Activated CD8-positive, alpha-beta memory T cell treated with anti-CD3 and anti-CD28 coated beads for 1 hour (primary cell): ENCODE results near the gene DLG5.
A peak's percentile ranks its signal among the peaks of the same experiment; 100 is the strongest.

ENCODE experiments used
- DNase-seq, 2 donors: peaks; one replicate each; pipeline ENCODE4 v3.0.0-alpha.2; 2020; ENCODE audit warnings: low read depth in 1 of 2; ENCODE audit errors: extremely low read depth in 1 of 2

The DLG5 gene

DNA sequence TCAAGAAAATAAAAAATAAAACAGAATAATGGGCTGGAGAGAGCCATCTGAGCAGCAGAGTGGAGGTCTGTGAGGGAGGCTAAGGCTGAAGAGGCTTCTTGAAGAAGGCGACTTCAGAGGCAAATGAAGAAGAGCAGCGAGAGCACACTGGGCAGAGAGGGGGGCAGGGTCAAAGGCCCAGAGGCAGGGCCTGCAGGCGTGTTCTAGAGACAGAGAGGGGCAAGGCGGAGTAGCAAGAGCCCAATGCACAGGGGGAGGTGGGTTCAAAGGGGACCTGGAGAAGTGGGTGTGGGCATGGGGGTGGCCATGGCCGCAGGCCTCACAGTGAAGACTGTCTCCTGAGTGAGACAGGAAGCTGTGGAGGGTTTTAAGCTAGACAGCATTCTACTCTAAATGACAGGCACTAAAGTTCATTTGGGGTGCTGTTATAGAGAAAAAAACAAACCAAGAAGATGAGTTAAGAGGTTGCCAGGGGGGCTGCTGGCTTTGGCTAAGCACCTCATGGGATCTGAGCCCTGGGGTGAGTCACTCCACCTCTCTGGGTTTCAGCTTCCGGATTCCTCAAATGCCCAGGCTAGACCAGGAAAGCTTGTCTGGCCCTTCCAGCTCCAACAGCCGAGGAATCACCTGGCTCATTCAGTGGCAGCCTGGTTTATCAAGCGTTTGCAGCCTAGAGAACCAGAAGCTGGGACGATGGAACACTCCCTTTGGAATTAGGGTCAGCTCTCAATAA lies 81.7 kb downstream of the DLG5 start:
- no peak for DNase-seq

DNA sequence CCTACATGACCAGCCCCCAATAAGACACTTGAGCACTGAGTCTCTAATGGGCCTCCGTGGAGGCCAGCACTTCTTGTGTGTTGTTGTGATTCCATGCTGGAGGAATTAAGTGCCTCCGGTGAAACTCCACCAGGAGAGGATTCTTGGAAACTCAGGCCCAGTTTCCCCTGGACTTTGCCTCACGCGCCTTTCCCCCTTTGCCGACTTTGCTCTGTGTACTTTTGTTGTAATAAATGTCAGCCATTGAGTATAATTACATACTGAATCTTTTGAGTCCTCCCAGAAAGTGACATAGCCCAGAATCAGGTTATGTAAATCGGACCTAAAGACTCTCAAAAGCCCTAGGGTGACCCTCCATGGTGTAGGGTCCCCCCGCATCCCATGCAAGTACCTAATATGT lies 82.4 kb downstream of the DLG5 start:
- DNase-seq: no peak

DNA sequence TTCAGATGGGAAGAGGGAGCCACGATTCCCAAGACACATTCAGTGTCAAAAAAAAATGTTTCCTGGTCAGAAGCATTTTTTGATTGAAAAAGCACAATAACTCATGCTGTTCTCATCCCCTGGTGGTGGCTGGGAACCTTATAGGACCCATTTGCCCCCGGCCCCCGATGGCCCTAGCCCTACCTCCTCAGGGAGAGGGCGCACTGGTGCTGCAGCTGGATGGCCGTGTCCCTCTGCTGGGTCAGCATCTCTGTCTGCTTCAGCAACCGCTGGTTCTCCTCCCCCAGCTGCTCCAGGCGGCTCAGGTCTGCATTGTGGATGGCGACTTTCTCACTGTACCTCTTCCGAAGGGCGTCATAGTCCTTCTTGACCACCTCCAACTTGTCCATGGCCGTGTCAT lies 83.3 kb downstream of the DLG5 start:
- no peak for DNase-seq

DNA sequence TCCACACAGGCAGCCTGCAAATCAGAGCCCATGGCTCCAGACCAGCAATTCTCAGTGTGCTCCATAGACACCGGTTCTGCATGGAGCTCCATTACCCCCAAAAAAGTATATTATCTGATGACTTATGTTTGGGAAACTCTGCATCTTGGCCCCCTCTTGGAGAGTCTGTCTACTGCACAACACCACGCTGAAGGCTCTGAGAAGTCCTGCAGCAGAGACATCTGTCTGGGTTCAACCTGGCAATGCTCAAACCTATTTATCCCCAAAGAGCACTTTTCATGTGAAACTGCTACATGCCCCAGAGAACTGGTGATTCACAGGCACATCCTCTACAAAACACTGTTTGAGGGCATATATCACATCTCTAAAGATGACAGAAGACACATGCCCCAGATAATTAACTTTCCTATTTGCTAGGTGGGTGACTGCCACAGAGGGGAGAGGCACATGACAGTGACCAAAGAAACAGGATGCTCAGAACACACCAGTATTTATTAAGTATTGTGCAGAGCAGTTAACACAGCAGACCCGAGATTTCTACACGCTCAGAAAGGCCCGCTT lies 83.8 kb downstream of the DLG5 start:
- no peak for DNase-seq

DNA sequence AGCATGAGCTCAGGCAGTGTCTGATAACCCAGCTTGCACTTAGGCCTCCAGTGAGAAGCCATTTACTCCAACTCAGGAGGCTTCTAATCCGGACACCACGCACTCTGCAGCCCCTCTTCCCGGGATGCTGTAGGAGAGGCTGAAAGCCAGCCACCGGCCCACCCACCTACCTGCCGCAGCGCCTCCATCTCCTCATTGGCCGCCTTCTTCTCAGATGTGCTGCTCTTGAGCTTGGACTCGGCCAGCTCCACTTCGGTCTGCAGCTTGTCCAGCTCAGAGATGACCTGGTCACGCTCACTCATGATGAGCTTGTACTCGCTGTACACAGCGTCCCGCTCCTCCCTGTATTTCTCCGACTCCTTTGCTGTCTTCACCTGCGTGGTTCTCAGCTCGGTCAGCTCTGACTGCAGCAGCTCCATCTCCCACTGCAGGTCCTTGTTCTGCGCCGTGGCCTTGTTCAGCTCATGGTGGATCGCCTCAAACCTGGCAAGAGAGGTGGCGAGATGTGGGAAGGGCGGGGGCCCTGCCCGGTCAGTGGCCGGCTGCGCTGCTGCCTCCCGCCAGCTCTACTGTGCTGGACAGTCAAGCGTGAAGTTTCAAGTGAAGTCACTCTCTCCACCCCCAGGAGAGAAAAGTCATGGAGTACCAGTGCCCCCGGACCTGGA lies 84.7 kb downstream of the DLG5 start:
- DNase-seq: no peak

DNA sequence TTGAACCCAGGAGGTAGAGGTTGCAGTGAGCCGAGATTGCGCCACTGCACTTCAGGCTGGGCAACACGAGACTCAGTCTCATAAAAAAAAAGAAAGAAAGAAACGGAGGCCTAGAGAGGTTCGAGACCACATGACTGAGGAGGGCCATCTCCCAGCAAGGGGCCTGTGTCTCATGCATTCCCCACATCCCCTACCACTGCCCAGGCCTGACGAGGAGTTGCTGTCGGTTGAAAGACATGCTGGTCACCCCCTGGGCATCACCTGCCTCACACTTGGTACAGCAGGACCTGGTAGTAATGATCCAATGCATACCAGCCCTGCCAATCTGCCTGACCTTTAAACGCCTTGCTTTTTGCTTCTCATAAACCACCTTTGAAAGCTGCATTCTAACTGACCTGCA lies 85.9 kb downstream of the DLG5 start:
- no peak for DNase-seq

DNA sequence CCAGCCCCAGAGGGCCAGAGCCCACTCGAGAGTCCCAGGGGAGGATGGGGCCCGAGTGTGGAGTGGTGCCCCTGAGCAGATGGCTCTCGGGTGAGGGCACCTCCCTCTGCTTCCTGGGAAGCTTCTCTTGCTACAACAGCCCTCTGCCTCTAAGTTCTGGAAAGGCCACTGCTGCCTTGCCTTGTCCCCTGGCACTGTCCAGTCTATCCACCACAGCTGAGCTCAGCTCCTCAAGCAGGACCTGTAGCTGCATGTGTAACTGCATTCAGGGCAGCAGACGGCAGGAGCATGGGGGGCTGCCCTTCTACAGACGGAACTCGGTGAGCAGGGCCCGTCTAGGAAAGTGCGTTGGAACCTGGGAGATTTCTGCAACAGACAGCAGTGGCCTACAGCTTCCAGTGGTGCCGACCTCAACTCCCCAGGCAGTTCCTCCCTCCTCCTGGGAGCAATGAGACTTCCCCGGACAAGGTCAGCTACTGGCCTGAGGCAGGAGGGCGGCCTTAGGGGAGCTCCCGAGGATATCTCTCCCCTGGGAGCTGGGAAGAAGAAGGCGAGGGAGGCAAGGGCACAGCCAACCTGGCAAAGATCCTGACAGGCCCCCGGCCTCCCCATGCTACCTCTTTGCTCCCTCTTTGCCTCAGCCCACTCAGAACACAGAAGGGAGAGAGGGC lies 88.5 kb downstream of the DLG5 start:
- DNase-seq: no peak

DNA sequence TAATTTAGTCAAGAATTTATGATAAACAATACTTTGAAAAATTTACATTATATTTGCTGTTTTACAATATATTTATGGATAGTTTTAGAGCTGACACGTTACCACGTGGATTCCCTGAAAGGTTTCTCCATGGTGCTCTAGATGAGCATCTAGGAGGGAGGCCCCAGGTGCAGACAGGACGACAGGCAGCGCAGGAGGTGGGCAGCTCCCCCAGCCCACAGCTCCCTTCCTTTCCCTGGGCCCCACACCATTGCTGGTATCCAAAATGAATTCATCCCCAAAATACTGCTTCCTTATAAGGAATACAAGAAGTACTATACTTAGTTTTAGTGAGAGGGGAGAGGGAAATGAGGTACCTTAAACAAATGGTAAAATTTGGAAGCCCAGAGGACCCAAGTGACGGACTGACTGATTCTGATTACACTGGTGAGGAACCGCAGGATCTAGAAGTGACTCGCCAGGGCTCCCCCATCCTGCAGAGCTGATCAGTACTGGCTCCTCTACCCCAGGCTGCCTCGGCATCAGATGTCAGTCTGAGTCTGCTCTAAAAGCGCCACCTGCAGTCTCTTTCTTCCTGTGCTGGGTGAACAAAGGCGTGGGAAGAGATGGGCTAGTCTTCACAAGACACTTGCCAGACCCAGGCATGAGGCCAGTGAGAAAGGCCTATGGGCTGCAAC lies 89.2 kb downstream of the DLG5 start:
- DNase-seq: peak; percentile 25 to 27

DNA sequence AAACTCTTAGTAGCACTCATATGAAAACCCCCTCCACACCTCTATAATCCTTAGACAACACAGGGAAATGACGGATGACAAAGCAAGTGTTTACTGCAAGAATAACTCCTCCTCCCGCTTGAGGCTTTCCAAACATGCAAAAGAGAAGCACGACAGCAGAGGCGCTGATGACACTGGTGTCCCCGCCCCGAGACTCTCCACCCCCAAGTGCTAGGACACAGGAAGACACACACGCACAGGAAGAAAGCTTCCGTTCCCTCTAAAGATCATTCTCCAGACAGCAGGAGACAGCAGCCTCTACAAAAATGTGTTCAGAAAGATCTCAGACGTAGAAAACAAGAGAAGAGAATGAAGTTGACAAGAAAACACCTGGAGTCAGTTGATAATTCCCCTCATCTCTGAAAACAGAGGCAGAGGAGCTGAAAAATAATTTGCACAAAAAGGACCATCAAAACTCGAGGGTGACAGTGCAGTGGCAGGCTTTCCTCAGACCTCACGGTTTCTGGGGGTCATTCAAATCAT lies 90.2 kb downstream of the DLG5 start:
- DNase-seq: peak; percentile 32 to 41

DNA sequence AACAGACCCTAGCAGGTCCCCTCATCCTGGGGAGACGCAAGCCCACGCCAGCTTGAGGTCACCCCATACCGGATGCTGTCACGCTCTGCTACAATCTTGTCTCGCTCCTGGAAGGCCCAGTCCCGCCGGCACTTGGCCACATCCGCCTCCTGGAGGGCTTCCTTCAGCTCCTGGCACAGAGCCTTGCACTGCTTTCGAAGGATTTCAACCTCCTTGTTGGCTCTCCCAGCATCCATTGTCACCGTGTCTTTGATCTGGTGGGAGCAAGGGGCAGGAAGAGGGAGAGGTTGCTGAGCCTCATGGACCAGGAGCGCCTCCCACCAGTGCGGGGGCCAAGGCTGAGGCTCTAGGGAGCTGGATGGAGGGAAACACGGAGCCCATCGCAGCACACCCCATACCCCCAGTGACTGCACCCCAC lies 90.9 kb downstream of the DLG5 start:
- no peak for DNase-seq

DNA sequence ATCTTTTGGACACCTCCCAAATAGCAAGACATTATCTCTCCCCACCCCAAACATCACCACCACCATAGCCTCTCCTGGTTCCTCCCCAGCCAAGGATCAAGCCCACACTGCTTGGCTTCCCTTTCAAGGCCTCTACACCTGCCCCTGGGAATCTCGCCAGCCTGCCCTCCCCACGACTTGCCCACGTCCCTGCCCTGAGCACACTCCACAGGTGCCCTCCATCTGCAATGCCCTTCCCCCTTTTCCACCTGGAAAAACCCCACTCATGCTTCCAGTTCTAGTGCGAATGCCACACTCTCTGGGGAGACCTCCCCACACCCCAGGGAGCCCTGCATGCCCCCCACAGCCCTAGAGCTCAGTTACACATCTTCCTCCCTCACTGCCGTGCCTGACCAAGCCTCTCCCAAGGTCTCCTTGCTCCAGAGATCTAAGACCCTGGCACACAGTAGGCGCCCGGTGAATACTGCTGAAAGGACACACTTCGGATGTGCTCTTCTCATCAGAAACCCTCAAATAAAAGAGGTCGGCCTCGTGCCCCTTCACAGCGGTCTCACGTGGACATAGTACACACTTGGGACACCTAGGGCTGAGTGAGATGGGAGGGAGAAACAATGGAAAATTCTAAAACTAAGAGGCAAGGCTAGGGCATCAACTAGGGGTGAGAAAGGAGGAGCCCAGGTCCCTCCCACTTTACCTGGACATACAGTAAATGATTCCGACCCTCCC lies 91.4 kb downstream of the DLG5 start:
- DNase-seq: no peak

DNA sequence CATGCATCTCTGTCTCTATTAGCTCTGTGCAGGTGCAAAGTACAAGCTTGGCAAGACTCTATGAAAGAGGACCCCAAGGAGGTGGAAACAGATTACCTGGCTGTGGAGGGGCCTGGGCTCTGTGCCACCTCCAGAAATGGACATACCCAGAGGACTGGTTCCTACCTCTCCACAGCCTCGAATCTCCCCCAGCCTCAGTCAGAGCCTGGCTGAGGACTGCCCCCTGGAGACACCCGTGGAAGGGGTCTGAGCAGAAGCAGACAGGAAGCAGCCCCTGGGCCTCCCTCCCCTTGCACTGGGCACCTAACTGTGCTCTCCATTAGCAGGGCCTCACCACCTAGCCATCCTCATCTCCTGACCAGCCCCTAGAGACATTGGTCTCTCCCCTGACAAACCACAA lies 92.0 kb downstream of the DLG5 start:
- no peak for DNase-seq

DNA sequence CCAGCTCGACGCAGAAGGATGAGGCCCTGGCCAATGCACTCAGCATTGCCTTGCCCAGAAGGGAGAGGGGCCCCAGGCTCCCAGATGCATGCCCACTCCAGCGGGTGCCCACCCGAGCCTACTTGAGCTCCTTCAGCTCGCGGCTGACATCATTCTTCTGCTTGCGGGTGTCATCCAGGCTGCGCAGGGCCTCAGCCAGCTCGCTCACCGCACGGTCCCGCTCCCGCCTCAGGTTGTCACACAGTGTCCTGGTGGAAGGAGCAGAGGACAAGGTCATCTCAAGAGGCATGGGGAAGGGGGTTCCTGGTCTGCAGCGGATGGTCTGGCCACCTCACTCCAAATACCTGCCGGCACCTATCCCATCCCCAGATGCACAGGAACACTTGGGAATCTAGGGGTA lies 92.8 kb downstream of the DLG5 start:
- DNase-seq: no peak

DNA sequence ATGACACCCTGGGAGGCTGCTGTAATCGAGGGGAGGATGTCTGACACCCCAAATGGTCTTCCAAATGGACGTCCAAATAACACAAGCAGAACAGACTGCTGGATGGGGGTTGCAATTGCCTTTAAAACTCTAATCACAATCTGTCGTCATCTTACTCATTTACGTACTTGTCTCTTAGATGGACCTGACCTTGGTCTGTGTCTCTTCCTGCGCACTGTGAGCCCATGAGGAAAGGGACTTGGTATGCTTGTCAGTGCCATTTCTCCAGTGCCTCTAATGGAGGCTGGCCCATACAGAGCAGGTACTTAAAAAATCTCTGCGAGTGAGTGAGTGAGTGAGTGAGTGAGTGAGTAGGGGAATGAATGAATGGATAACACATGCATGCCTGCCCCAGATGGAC lies 93.3 kb downstream of the DLG5 start:
- DNase-seq: no peak

DNA sequence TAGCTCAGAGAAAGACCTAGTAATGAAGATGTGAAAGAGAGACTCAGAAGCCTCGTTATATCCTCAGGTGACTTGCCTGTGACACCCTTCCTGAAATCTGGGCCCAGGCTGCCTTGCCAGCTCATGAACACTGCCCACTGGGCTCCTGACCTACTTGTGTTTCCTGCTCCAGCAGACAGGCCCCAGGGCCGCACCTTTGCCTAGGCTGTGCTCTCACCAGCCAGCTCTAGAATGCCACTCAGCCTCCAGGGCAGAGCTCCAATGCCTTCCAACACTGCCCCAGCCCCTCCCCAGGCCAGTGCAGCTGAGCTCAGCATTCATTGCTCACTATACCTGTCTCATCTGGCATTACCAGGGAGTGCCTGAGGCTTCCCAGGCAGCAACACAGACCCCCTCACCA lies 94.3 kb downstream of the DLG5 start:
- DNase-seq: no peak

DNA sequence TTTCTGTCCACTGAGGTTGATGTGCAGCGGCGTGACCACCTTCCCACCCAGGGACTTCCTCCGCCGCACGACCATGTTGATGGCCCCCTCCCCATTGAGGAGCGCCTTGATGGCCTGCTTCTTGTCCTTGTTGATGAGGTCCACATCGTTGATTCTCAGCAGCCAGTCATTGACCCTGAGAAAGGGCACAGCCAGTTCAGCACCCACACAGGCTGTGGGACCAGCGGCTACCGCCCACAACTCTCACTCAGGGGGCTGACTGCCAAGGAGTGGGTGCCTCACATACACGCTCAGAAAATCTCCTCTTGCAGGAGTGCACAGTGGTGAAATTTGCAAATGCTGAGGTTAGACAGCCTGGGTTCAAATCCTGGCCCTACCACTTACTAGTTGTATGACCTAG lies 97.2 kb downstream of the DLG5 start:
- no peak for DNase-seq

DNA sequence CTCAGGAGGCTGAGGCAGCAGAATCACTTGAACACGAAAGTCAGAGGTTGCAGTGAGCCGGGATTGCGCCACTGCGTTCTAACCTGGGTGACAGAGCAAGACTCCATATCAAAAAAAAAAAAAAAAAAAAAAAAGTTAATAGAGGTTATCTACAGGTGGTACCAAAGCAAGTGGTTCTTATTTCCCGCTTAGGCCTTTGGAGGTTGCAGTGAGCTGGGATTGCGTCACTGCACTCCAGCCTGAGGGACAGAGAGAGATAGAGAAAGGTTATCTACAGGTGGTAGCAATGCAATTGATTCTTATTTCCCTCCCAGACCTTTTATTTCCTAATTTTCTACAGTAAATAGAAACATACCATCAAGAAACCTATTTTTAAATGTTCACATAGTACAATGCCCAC lies 98.2 kb downstream of the DLG5 start:
- DNase-seq: no peak

DNA sequence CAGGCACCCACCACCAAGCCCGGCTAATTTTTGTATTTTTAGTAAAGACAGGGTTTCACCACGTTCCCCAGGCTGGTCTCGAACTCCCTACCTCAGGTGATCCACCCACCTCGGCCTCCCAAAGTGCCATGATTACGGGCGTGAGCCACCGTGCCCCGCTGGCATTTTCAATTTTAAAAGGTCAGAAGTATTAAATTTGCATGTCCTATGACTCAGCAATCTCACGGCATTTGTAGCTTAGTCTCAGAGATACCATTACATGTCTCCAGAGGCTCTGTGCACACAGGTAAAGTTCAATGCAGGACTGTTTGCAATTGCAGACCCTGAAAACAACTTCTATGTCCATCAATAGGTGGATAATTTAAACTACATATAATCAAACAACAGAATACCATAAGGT lies 99.2 kb downstream of the DLG5 start:
- DNase-seq: no peak

DNA sequence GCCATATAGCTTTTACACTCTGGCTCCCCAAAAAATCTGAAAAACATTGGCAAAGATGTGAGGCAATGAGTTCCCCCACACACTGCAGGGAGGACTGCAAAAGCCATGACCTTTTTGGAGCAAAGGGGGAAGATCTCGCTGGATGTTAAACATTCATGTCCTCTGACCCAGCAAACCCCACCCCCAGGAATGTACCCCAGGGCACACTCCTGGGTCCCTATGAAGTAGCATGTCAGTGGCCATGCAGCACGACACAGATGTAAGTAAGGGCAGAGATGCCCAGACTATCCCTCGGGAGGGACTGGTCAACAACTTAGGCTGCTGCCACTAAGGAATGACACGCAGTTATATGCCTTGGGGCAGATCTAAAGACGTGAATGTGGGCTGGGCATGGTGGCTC lies 100.6 kb downstream of the DLG5 start:
- no peak for DNase-seq

DNA sequence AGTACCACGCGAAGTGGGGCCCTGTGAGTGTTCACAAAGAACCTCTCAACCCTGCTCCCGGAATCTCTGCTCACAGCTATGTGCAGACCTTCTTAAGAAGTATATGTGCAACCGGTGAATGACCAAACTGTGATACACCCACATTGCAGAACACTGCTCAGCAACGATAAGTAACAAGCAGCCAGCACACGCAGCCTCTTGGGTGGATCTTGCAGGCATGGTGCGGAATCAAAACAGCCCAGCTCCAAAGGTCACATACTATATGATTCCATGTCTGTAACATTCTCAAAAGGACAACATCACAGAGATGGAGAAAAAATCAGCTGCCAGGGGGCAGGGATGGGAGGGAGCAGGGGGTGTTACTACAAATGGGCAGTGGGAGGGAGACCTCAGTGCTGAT lies 101.6 kb downstream of the DLG5 start:
- DNase-seq: no peak
